PC-3 (cell line): ENCODE measurements around the gene COL1A1. TPM values are rescaled to one million over a fixed set of nuclear protein-coding genes. Genes with fewer than 3 reads are reported as not detected.

Experiments used
- ATAC-seq: fragments of 200-7000 bp; cut with Tn5 transposase; 2 replicates; pipeline ENCODE4 v1.9.1; 2020; ENCODE audit warnings: mild to moderate bottlenecking, moderate library complexity
- BruUV-seq: library from RNA; stranded (reverse); fragments of 400-500 nt; replicated peaks from 2 replicates; lab custom pipeline; 2021; lab: Mats Ljungman, UMichigan
- CTCF ChIA-PET: fragments of 300-600 bp; sonication (Branson Sonifier 250); formaldehyde crosslinking; loops from one replicate; lab custom pipeline; 2022; ENCODE audit warnings: antibody characterized with exemption; lab: Charles Lee
- POLR2A ChIA-PET: fragments of 300-600 bp; sonication (Branson Sonifier 250); formaldehyde crosslinking; loops from one replicate; lab custom pipeline; 2022; ENCODE audit warnings: antibody characterized with exemption; ENCODE audit not compliant: unreplicated experiment; lab: Charles Lee
- DNase-seq: peaks from one replicate; pipeline ENCODE4 v3.0.0-alpha.2; 2015
- H2AFZ ChIP-seq: fragments of 300-600 bp; sonication (generic); 2 replicates; pipeline ENCODE4 v1.6.0; 2016; ENCODE audit warnings: antibody characterized with exemption, low read length
- H3F3A ChIP-seq: fragments of 300-600 bp; sonication (generic); one replicate; pipeline ENCODE4 v1.6.0; 2017; ENCODE audit warnings: antibody characterized with exemption, low read length, control low read depth, mild to moderate bottlenecking; ENCODE audit not compliant: unreplicated experiment
- H3K27ac ChIP-seq: fragments of 300-600 bp; sonication (generic); 2 replicates; pipeline ENCODE4 v1.5.1; 2016; ENCODE audit warnings: mild to moderate bottlenecking, low read length
- H3K27me3 ChIP-seq: fragments of 300-600 bp; sonication (generic); 2 replicates; pipeline ENCODE4 v1.6.1; 2016; ENCODE audit warnings: low read length, mixed read lengths
- H3K36me3 ChIP-seq: fragments of 300-600 bp; sonication (generic); 2 replicates; pipeline ENCODE4 v1.6.1; 2016; ENCODE audit warnings: low read depth, mixed run types, low read length, mixed read lengths
- H3K4me1 ChIP-seq: fragments of 300-600 bp; sonication (generic); 2 replicates; pipeline ENCODE4 v1.5.1; 2016; ENCODE audit warnings: low read length; ENCODE audit not compliant: insufficient read depth
- H3K4me2 ChIP-seq: fragments of 300-600 bp; sonication (generic); 2 replicates; pipeline ENCODE4 v1.6.0; 2016; ENCODE audit warnings: low read length
- H3K4me3 ChIP-seq: fragments of 300-600 bp; sonication (generic); 2 replicates; pipeline ENCODE4 v1.5.1; 2016; ENCODE audit warnings: mild to moderate bottlenecking, low read length, mixed read lengths
- H3K79me2 ChIP-seq: fragments of 300-600 bp; sonication (generic); 2 replicates; pipeline ENCODE4 v1.6.1; 2017; ENCODE audit warnings: low read length, mixed read lengths
- H3K9ac ChIP-seq: fragments of 300-600 bp; sonication (generic); 2 replicates; pipeline ENCODE4 v1.6.0; 2016; ENCODE audit warnings: mild to moderate bottlenecking, low read length
- H3K9me2 ChIP-seq: fragments of 300-600 bp; sonication (generic); replicated peaks from 2 replicates; pipeline ENCODE4 v1.6.1; 2016; ENCODE audit warnings: mixed run types, low read length, mixed read lengths
- H3K9me3 ChIP-seq: fragments of 300-600 bp; sonication (generic); 2 replicates; pipeline ENCODE4 v1.6.1; 2016; ENCODE audit warnings: low read length, mixed read lengths
- H4K20me1 ChIP-seq: fragments of 300-600 bp; sonication (generic); 2 replicates; pipeline ENCODE4 v1.6.1; 2016; ENCODE audit warnings: low read length, mixed read lengths
- EZH2 ChIP-seq: fragments of 300-600 bp; sonication (generic); IDR thresholded peaks from one replicate; pipeline ENCODE4 v1.6.1; 2017; ENCODE audit warnings: antibody characterized with exemption, mild to moderate bottlenecking, low read length; ENCODE audit not compliant: unreplicated experiment
- EZH2phosphoT487 ChIP-seq: fragments of 300-600 bp; sonication (generic); IDR thresholded peaks from 2 replicates; pipeline ENCODE4 v1.6.1; 2018; ENCODE audit warnings: mild to moderate bottlenecking, antibody characterized with exemption, low read length, borderline replicate concordance
- intact Hi-C: fragments of 100-400 bp; cut with micrococcal nuclease; formaldehyde crosslinking; loops from 2 replicates; pipeline ENCODE4 v1.9.0; 2023
- total RNA-seq: library from RNA; depleted of rRNA; stranded (reverse); fragments of >200 nt; gene quantifications from 2 replicates; pipeline ENCODE4 v1.2.3, GENCODE V29; 2014
- TF ChIP-seq, protein P1 (sequence below): fragments of 300-600 bp; sonication (generic); conservative IDR thresholded peaks from 2 replicates; pipeline ENCODE4 v1.5.1; 2017; ENCODE audit warnings: antibody characterized with exemption, low read depth, mild to moderate bottlenecking, low read length

The COL1A1 gene
- total RNA-seq, 1 experiment from 2014 or later, result 30.6 TPM

DNA sequence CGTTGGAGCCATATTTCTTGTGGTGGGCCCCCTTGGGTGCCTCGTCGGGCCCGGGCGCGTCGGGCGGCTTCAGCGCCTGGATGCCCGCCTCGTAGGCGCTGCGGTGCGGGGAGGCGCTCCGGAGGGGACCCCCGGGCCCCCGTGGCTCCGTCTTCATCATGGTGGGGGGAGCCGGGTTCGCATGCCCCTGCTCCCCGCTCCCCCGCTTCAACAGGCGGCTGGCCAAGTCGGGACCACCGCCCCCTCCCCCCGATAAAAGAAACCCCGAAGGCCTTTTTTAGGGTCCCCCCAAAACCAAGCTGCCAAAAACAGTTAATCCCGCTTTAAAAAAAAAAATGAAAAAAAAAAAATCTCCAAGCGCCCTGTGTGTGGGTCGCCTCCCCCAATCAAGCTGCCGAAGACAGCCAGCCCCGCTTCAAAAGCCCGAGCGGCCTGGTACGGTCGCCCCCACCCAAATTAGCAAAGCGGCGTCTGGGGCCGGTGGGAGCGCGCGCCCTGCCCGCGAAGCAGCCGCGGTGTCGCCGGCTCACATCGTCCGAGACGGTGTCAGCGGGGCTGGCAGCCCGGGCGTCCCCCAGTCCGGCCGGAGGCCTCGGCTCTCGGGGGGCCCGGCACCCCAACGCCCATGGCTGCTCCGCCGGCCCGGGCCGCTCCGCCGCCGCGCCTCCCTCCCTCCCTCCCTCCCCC, 50.9 kb downstream of the COL1A1 start, which contains the start of gene PPP1R9B:
TSS of gene PPP1R9B (minus strand) at position 324 of the 687 bp plus-strand sequence. CDS start at position 160, 164 bp downstream.
- ATAC-seq (peak; percentile 0), DNase-seq (no peak)
- Histone ChIP-seq H3K4me3 (peak within 1 kb of the TSS; percentile 90), H3K4me1 (peaks cover 50% of the 10 kb centered on the region), H3K27ac (peak within 1 kb of the TSS; percentile 82), H3K9me3 (no peaks in the 10 kb centered on the region), H3K79me2 (peaks cover 53% of the 10 kb centered on the region), H3K36me3 (no peaks in the 10 kb centered on the region), H3K27me3 (no peaks in the 10 kb centered on the region), H2AFZ (peak within 1 kb of the TSS; percentile 87), H3K9ac (peak within 1 kb of the TSS; percentile 87), H3K9me2 (no peaks in the 10 kb centered on the region), H3F3A (no peaks in the 10 kb centered on the region), H3K4me2 (peak within 1 kb of the TSS; percentile 99), H4K20me1 (peaks cover 32% of the 10 kb centered on the region)
- ChIA-PET POLR2A (interaction anchor here (0.6 kb wide), 1 partner anchor 956 kb away, joined by 4 read pairs; no protein-coding TSS in a partner anchor), CTCF (interaction anchor here (1.1 to 1.4 kb wide), 2 partner anchors 33 to 56 kb away, joined by 4 to 5 read pairs; no protein-coding TSS in a partner anchor)
- TF ChIP-seq, protein P1, sequence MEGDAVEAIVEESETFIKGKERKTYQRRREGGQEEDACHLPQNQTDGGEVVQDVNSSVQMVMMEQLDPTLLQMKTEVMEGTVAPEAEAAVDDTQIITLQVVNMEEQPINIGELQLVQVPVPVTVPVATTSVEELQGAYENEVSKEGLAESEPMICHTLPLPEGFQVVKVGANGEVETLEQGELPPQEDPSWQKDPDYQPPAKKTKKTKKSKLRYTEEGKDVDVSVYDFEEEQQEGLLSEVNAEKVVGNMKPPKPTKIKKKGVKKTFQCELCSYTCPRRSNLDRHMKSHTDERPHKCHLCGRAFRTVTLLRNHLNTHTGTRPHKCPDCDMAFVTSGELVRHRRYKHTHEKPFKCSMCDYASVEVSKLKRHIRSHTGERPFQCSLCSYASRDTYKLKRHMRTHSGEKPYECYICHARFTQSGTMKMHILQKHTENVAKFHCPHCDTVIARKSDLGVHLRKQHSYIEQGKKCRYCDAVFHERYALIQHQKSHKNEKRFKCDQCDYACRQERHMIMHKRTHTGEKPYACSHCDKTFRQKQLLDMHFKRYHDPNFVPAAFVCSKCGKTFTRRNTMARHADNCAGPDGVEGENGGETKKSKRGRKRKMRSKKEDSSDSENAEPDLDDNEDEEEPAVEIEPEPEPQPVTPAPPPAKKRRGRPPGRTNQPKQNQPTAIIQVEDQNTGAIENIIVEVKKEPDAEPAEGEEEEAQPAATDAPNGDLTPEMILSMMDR, result no peak
- TF ChIP-seq EZH2, result no peak
- TF ChIP-seq EZH2phosphoT487, result no peak
- no TSS peak for BruUV-seq
- intact Hi-C loops, result loop anchor here (2.0 to 5.0 kb wide), 2 partner anchors 56 to 123 kb away; partner anchors contain the start of gene PDK2

DNA sequence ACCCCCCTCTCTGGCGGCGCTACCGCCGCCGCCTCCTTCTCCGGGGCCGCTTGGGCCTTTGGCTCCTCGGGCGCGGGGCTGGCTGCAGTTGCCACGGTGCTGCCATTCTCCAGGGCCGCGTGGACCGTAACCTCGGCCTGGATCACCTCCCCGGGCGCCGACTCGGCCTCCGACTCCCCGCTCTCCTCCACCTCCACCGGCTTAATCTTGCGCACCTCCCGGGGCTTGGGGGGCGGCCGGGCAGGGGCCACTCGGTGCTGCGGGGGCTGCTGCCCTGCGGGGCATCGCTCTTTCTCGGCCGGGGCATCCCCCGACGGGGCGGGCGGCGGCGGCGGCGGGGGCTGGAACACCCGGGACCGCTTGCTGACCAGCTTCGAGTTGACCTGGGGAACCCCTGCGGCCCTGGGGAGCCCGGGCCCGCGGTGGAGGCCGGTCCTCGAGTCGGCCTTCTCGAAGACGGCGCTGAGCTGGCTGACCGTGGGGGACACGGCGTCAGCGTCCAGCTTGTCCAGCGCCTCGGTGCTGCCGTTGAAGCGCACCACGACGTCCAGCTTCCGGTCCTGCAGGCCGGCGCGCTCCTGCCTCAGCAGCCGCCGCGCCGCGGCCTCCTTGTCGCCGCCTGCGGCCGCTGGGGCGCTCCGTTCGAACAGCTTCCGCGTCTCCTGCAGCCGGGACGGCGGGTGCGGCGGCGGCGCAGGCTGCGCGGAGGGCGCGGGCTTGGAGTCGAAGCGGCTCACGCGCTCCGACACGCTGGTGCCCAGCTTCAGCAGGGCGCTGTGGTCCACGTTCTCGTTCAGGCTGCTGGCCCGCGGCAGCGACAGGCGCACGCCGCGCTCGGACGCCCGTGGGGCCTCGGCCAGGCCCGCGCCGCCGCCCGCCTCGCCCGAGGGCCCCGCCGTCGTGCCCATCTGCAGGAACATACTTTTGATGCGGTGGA, 51.7 kb downstream of the COL1A1 start:
- H3K4me2 ChIP-seq, result peak overlapping the region; percentile 99
- no TSS peak for BruUV-seq
- H3K79me2 ChIP-seq, result peaks cover 59% of the 10 kb centered on the region
- peak overlapping the region; percentile 53 for H3K27ac ChIP-seq
- peak overlapping the region; percentile 64 for H2AFZ ChIP-seq
- H4K20me1 ChIP-seq, result peaks cover 38% of the 10 kb centered on the region
- peaks cover 45% of the 10 kb centered on the region for H3K4me1 ChIP-seq
- peaks cover 6% of the 10 kb centered on the region; the same call in 1 of the 2 replicates for H3K36me3 ChIP-seq
- ChIA-PET POLR2A (interaction anchor here (0.6 kb wide), 1 partner anchor 955 kb away, joined by 4 read pairs; no protein-coding TSS in a partner anchor), CTCF (interaction anchor here (0.8 to 1.4 kb wide), 3 partner anchors 32 to 55 kb away, joined by 4 to 13 read pairs (median 5); no protein-coding TSS in a partner anchor)
- peak overlapping the region; percentile 90 for H3K4me3 ChIP-seq
- peak; percentile 0 for ATAC-seq
- no peaks in the 10 kb centered on the region for H3K9me3 ChIP-seq
- peak; percentile 70 for DNase-seq
- H3K9me2 ChIP-seq, result no peaks in the 10 kb centered on the region
- no peaks in the 10 kb centered on the region for H3K27me3 ChIP-seq
- peak overlapping the region; percentile 87 for H3K9ac ChIP-seq
- intact Hi-C loops, result loop anchor here (2.0 to 5.0 kb wide), 2 partner anchors 55 to 122 kb away; partner anchors contain the start of gene PDK2
- TF ChIP-seq EZH2 (no peak), EZH2phosphoT487 (no peak)
- TF ChIP-seq, protein P1, result no peak
- no peaks in the 10 kb centered on the region for H3F3A ChIP-seq
